GM19452 (cell line): ENCODE measurements around the gene MILR1.
A peak's percentile ranks its signal among the peaks of the same experiment; 100 is the strongest.
"Not testable (repeated sequence)": the region's sequence is repeated elsewhere in the genome, so short reads cannot be mapped to it uniquely, and the experiment has no call there.

Experiments
- ATAC-seq: cut with Tn5 transposase; IDR thresholded peaks from one replicate; pipeline ENCODE4 v1.9.1; 2021; ENCODE audit not compliant: unreplicated experiment

MILR1 gene

DNA sequence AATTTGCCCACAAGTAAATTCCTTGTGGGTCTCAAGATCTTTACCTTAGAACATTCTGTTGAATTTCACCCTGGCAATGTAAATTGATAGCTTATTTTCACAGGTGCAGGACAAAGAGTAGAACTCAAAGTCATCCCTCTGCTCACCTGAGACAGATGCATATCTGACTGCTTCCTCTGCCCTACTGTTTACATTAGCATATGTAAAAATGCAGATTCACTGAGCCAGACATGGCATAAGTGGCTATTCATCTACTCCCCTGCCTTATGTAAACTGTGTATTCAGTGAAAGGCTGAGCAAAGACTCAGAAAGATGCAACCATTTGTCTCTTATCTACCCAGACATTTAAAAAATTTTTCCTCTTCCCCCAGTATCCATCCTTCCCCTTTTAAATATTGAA, 22.3 kb upstream of the MILR1 start:
- no peak for ATAC-seq

- ATAC-seq, result no peak
Observed at GRCh38 chr17:64428406-64428805, 20.5 kb upstream of the MILR1 start.

- not testable (repeated sequence) for ATAC-seq
Observed at GRCh38 chr17:64430036-64430435, 18.9 kb upstream of the MILR1 start.

DNA sequence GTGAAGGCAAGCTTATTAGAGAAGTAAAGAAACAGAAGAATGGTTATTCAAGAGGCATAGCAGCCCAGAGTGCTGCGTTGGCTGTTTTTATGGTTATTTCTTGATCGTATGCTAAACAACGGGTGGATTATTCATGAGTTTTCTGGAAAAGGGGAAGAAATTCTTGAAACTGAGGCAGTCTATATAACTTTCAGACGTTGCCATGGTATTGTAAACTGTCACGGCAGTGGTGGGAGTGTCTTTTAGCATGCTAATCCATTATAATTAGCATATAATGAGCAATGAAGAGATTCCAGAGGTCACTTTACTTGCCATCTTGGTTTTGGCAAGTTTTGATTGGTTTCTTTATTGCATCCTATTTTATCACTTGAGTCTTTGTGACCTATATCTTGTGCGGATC, 17.4 kb upstream of the MILR1 start:
- ATAC-seq, result no peak

- ATAC-seq, result no peak
Observed at GRCh38 chr17:64437944-64438525, 10.9 kb upstream of the MILR1 start.

DNA sequence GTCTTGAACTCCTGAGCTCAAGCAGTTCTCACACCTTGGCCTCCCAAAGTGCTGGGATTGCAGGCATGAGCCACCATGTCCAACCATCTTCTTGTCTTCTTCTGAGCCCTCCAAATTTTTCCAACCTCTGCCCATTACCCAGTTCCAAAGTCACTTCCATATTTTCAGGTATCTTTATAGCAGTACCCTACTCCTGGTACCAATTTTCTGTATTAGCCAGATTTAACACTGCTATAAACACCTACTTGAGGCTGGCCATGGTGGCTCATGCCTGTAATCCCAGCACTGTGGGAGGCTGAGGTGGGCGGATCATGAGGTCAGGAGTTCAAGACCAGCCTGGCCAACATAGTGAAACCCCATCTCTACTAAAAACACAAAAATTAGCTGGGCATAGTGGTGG, 9.4 kb upstream of the MILR1 start:
- ATAC-seq, result not testable (repeated sequence)

DNA sequence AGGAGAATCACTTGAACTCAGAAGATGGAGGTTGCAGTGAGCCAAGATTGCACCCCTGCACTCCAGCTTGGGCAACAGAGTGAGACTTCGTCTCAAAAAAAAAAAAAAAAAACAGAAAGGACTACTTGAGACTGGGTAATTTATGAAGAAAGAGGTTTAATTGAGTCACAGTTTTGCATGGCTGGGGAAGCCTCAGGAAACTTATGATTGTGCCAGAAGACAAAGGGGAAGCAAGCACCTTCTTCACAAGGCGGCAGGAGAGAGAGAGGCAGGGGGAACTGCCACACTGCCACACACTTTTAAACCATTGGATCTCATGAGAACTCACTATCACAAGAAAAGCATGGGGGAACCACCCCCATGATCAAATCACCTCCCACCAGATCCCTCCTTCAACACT, 9.0 kb upstream of the MILR1 start:
- ATAC-seq, result no peak

DNA sequence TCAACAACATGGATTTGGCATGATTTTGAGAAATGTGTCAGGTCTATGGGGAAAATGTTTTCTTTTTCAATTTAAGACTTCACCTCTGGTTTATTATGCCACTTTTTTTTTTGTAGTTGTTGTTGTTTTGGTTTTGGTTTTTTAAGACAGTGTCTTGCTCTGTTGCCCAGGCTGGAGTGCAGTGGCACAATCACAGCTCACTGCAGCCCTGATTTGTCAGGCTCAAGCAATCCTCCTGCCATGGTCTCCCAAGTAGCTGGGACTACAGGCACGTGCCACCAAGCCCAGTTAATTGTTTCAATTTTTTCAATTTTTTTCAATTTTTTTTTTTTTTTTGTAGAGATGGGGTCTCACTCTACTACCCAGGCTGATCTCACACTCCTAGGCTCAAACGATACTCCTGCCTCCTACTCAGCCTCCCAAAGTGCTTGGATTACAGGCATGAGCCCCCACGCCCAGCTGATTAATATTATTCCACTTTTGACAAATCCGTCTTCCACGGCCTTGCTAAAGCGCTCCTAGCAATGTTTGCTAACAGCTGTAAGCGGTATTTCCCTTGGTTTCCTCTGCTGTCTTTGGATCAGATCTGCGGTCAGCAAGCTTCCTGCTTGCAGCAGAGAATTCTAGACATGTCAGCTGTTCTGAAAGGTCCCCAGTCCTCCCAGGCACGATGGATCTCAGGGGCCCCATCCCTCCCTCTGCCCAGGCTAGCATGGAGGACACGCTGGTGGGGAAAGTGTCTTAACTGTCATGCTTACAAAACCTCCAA, 7.0 kb upstream of the MILR1 start:
- ATAC-seq, result no peak

GRCh38 chr17:64442541-64442971, 6.4 kb upstream of the MILR1 start:
- ATAC-seq, result no peak

GRCh38 chr17:64443086-64443760, 5.7 kb upstream of the MILR1 start:
- ATAC-seq, result no peak

- ATAC-seq, result peak; percentile 67
Observed at GRCh38 chr17:64447526-64447925, 1.4 kb upstream of the MILR1 start.

- no peak for ATAC-seq
Observed at GRCh38 chr17:64449545-64449944, 630 bp downstream of the MILR1 start.

- no peak for ATAC-seq
Observed at GRCh38 chr17:64455993-64456885, 7.3 kb downstream of the MILR1 start.

DNA sequence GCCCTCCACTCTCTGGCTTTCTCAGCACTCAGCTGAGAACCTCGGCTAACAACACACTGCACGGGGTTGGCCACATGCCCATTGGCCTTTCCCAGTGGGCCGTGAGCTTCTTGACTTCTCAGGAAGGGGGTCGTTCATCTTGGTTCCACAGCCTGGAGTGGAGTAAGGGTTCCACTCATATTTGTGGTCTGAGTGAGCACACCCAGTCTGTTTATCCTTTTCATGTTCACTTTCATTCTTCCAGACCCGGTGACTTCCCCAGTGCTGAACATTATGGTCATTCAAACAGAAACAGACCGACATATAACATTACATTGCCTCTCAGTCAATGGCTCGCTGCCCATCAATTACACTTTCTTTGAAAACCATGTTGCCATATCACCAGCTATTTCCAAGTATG, 8.2 kb downstream of the MILR1 start:
- ATAC-seq, result no peak

DNA sequence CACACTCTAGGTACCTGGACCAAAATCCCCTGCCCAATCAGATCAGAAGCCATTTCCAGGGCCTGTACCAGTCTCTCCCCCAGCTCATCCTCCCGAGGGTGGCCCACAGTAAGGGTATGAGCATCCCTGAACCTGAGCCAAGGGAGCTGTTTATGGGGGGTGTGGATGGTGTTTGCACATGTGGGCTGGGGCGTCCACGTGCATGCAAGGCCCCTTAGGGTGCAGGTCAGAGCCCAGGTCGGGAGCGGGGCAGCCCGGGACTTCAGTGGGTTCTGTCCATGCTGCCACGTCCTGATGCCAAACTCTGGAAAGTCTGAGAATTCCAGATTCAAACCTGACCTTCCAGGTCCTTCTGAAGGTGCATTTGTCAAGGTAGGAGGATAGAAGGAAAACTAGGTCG, 9.8 kb downstream of the MILR1 start:
- no peak for ATAC-seq

DNA sequence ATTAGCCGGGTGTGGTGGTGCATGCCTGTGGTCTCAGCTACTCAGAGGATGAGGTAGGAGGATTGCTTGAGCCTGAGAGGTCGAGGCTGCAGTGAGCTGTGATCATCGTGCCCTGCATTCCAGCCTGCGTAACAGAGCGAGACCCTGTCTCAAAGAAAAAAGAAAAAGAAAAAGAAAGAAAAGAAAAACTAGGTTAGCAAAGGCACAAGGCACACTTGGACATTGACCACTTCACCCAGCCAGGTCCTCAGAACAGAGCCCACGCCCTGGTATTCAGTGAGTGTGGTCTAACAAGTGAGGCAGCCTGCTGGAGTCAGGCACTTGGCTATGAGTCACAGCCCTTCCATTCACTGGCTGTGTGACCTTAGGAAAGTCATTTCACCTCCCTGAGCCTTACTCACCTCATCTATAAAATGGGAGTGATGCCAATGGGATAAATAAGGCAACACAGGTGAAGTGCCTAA, 10.4 kb downstream of the MILR1 start:
- ATAC-seq, result no peak

DNA sequence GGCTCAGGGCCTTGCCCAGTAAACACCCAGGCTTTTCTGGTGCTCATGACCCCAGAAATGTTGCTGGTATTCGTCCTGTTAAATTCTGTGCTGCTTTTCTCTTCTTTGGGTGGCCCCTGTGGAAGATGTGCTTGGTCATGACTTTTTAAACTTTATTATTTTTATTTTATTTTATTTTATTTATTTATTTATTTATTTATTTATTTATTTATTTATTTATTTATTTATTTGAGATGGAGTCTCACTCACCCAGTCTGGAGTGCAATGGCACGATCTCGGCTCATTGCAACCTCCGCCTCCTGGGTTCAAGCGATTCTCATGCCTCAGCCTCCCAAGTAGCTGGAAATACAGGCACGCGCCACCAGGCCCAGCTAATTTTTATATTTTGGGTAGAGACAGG, 10.9 kb downstream of the MILR1 start:
- ATAC-seq, result not testable (repeated sequence)

- no peak for ATAC-seq
Observed at GRCh38 chr17:64460955-64461354, 12.0 kb downstream of the MILR1 start.

GRCh38 chr17:64461788-64462187, 12.9 kb downstream of the MILR1 start:
- no peak for ATAC-seq

DNA sequence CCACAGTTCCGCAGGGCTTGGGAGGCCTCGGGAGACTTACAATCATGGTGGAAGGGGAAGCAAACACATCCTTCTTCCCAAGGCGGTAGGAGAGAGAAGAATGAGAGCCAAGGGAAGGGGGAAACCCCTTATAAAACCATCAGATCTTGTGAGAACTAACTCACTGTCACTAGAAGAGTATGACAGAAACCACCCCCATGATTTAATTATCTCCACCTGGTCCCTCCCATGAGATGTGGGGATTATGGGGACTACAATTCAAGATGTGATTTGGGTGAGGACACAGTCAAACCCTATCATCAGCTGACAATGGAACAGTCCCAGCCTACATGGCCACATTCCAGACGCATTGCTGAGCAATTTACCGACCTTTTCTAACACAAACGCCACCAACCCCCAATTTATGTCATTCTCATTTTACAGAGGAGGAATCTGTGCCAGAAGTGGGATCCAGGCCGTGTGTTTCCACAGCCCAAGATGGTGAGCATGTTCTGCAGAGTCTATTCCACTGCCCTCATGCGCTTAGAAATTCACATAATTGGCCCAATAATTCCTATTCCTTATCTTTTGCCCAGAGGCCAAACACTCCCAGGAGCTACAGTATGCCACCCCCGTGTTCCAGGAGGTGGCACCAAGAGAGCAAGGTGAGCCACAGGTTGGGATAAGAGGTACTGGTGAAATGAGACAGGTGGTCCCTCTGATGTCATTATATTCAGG, 17.3 kb downstream of the MILR1 start:
- no peak for ATAC-seq
